ENCODE data around the gene CC2D1B. TPM values are rescaled to one million over a fixed set of nuclear protein-coding genes. Genes with fewer than 3 reads are reported as not detected.

The CC2D1B gene
- total and polyA plus RNA-seq, 9 of the 15 experiments (the other 6 are each of a cell fraction or from before 2014, with no cell fraction given), result 1.2 to 33.6 (median 25.5) TPM

GRCh38 chr1:52404116-52404974 lies 38.3 kb upstream of the CC2D1B start, which contains the start of the genes ORC1 and PRPF38A (continued):
- TF ChIP-seq NFE2L1 (tag; IDR thresholded peaks at IDR 0.05; ENCODE audit: borderline replicate concordance, low read depth) (no peak), MAFF (IDR thresholded peaks at IDR 0.05; ENCODE audit: low read length) (no peak), HMGXB4 (CRISPR knock-in tag; IDR thresholded peaks at IDR 0.05) (peak; percentile 96; the same call in 1 of the 2 replicates), ZC3H11A (IDR thresholded peaks at IDR 0.05; ENCODE audit: low read depth, low read length) (no peak), CCAR2 (IDR thresholded peaks at IDR 0.05; ENCODE audit: low read depth, low read length) (no peak), RBM22 (IDR thresholded peaks at IDR 0.05; ENCODE audit: low read depth, low read length, poor library complexity, severe bottlenecking) (no peak), SAFB2 (IDR thresholded peaks at IDR 0.05; ENCODE audit: borderline replicate concordance, low read depth, low read length, severe bottlenecking) (no peak), MTA3 (IDR thresholded peaks at IDR 0.05; ENCODE audit: borderline replicate concordance) (peak; percentile 94; the same call in 1 of the 2 replicates), NR2F6 (CRISPR knock-in tag; IDR thresholded peaks at IDR 0.05) (no peak), SIN3A (IDR thresholded peaks at IDR 0.05; ENCODE audit: borderline replicate concordance in 2 of 2, control insufficient read depth in 1 of 2, low read depth in 2 of 2, low read length in 2 of 2) (peak in 1 of 2 experiments; percentile 72; a peak in 2 of 4 replicates), ZNF143 (CRISPR knock-in tag; IDR thresholded peaks at IDR 0.05) (peak; percentile 58; the same call in 1 of the 2 replicates), SUPT5H (IDR thresholded peaks at IDR 0.05) (peak; percentile 97), IFI16 (CRISPR knock-in tag; IDR thresholded peaks at IDR 0.05) (no peak; the same call in 1 of the 2 replicates), RBBP5 (IDR thresholded peaks at IDR 0.05; ENCODE audit: borderline replicate concordance, insufficient read depth, low read length, poor library complexity, severe bottlenecking) (peak; percentile 81), RBM15 (IDR thresholded peaks at IDR 0.05; ENCODE audit: insufficient read depth, low read length) (no peak), ZZZ3 (IDR thresholded peaks at IDR 0.05) (peak; percentile 94)
- TF ChIP-seq, protein P1, sequence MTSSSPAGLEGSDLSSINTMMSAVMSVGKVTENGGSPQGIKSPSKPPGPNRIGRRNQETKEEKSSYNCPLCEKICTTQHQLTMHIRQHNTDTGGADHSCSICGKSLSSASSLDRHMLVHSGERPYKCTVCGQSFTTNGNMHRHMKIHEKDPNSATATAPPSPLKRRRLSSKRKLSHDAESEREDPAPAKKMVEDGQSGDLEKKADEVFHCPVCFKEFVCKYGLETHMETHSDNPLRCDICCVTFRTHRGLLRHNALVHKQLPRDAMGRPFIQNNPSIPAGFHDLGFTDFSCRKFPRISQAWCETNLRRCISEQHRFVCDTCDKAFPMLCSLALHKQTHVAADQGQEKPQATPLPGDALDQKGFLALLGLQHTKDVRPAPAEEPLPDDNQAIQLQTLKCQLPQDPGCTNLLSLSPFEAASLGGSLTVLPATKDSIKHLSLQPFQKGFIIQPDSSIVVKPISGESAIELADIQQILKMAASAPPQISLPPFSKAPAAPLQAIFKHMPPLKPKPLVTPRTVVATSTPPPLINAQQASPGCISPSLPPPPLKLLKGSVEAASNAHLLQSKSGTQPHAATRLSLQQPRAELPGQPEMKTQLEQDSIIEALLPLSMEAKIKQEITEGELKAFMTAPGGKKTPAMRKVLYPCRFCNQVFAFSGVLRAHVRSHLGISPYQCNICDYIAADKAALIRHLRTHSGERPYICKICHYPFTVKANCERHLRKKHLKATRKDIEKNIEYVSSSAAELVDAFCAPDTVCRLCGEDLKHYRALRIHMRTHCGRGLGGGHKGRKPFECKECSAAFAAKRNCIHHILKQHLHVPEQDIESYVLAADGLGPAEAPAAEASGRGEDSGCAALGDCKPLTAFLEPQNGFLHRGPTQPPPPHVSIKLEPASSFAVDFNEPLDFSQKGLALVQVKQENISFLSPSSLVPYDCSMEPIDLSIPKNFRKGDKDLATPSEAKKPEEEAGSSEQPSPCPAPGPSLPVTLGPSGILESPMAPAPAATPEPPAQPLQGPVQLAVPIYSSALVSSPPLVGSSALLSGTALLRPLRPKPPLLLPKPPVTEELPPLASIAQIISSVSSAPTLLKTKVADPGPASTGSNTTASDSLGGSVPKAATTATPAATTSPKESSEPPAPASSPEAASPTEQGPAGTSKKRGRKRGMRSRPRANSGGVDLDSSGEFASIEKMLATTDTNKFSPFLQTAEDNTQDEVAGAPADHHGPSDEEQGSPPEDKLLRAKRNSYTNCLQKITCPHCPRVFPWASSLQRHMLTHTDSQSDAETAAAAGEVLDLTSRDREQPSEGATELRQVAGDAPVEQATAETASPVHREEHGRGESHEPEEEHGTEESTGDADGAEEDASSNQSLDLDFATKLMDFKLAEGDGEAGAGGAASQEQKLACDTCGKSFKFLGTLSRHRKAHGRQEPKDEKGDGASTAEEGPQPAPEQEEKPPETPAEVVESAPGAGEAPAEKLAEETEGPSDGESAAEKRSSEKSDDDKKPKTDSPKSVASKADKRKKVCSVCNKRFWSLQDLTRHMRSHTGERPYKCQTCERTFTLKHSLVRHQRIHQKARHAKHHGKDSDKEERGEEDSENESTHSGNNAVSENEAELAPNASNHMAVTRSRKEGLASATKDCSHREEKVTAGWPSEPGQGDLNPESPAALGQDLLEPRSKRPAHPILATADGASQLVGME (CRISPR knock-in tag; IDR thresholded peaks at IDR 0.05), result no peak; the same call in 1 of the 2 replicates
- TF ChIP-seq, protein P2, sequence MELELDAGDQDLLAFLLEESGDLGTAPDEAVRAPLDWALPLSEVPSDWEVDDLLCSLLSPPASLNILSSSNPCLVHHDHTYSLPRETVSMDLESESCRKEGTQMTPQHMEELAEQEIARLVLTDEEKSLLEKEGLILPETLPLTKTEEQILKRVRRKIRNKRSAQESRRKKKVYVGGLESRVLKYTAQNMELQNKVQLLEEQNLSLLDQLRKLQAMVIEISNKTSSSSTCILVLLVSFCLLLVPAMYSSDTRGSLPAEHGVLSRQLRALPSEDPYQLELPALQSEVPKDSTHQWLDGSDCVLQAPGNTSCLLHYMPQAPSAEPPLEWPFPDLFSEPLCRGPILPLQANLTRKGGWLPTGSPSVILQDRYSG (tag; conservative IDR thresholded peaks at IDR 0.05; ENCODE audit: low read depth), result no peak
